K562 (cell line): ENCODE results near the gene AQP9. TPM values are rescaled to one million over a fixed set of nuclear protein-coding genes. Genes with fewer than 3 reads are reported as not detected.

Source experiments
- ADNP ChIP-seq: fragments of 200-800 bp; sonication (Bioruptor generic); IDR thresholded peaks from 2 replicates; pipeline ENCODE4 v1.6.1; 2016; ENCODE audit warnings: missing genetic modification characterization, missing compliant biosample characterization
- CBFA2T2 ChIP-seq: fragments of 450-650 bp; conservative IDR thresholded peaks from 2 replicates; pipeline ENCODE4 v1.6.1; 2017; ENCODE audit warnings: mild to moderate bottlenecking
- CEBPG ChIP-seq, 3 experiments: fragments of 200-800 bp in 1 of 3; sonication (Bioruptor generic) in 1 of 3; sonication (generic) in 1 of 3; formaldehyde crosslinking in 1 of 3; IDR thresholded peaks in 2 of 3; conservative IDR thresholded peaks in 1 of 3; 2 replicates each; pipeline versions ENCODE4 v1.6.1 to v1.8.0; 2016 to 2022; ENCODE audit warnings: missing compliant biosample characterization in 2 of 3, missing genetic modification characterization in 2 of 3, mild to moderate bottlenecking in 1 of 3, missing genetic modification reagents in 1 of 3
- EGR1 ChIP-seq: fragments of 450-650 bp; conservative IDR thresholded peaks from 2 replicates; pipeline ENCODE4 v1.6.1; 2017; ENCODE audit warnings: mild to moderate bottlenecking
- FOXA3 ChIP-seq, 2 experiments: fragments of 450-650 bp in 1 of 2; sonication (generic) in 1 of 2; formaldehyde crosslinking; IDR thresholded peaks in 1 of 2; conservative IDR thresholded peaks in 1 of 2; 2 replicates each; pipeline versions ENCODE4 v1.4.0 to v1.8.0; 2020 to 2022; ENCODE audit warnings: mild to moderate bottlenecking in 2 of 2, missing genetic modification reagents in 1 of 2
- GATA2 ChIP-seq: sonication (generic); formaldehyde crosslinking; IDR thresholded peaks from 2 replicates; pipeline ENCODE4 v1.4.0; 2020; ENCODE audit warnings: mild to moderate bottlenecking, missing genetic modification reagents
- GATAD2A ChIP-seq: fragments of 450-650 bp; IDR thresholded peaks from 2 replicates; pipeline ENCODE4 v1.6.1; 2017
- JUN ChIP-seq, 2 experiments: sonication (generic) in 1 of 2; formaldehyde crosslinking in 1 of 2; IDR thresholded peaks; 2 replicates each; pipeline versions ENCODE4 v1.6.1 to v1.8.0; 2012 to 2022; ENCODE audit warnings: borderline replicate concordance in 2 of 2, mild to moderate bottlenecking in 2 of 2, improper control_type of control experiment in 1 of 2, low read depth in 1 of 2, low read length in 1 of 2, missing genetic modification reagents in 1 of 2
- MEIS2 ChIP-seq: fragments of 450-650 bp; IDR thresholded peaks from 2 replicates; pipeline ENCODE4 v1.6.1; 2014; ENCODE audit warnings: mild to moderate bottlenecking; ENCODE audit not compliant: partially characterized antibody
- NONO ChIP-seq, 2 experiments: fragments of 200-400 bp in 1 of 2; fragments of 450-650 bp in 1 of 2; formaldehyde crosslinking in 1 of 2; IDR thresholded peaks; 2 replicates each; pipeline ENCODE4 v1.6.1; 2017; ENCODE audit warnings: low read depth in 2 of 2, mild to moderate bottlenecking in 2 of 2, moderate library complexity in 2 of 2, low read length in 1 of 2
- RFX5 ChIP-seq: IDR thresholded peaks from 2 replicates; pipeline ENCODE4 v1.6.1; 2011; ENCODE audit warnings: low read depth, mild to moderate bottlenecking, improper control_type of control experiment, low read length
- SMARCA5 ChIP-seq: fragments of 450-650 bp; IDR thresholded peaks from 2 replicates; pipeline ENCODE4 v1.6.1; 2016
- TAL1 ChIP-seq: fragments of 450-650 bp; IDR thresholded peaks from 2 replicates; pipeline ENCODE4 v1.6.1; 2016; ENCODE audit warnings: mild to moderate bottlenecking
- TCF3 ChIP-seq: sonication (generic); formaldehyde crosslinking; IDR thresholded peaks from 2 replicates; pipeline ENCODE4 v1.4.0; 2020; ENCODE audit warnings: mild to moderate bottlenecking, missing genetic modification reagents
- ZNF121 ChIP-seq: sonication (generic); formaldehyde crosslinking; conservative IDR thresholded peaks from 2 replicates; pipeline ENCODE4 v1.8.0; 2022; ENCODE audit warnings: missing genetic modification reagents
- ZNF408 ChIP-seq: fragments of 250-450 bp; sonication (Bioruptor Pico); IDR thresholded peaks from 2 replicates; pipeline ENCODE4 v1.4.0; 2020; ENCODE audit warnings: low read depth, mild to moderate bottlenecking, moderate library complexity
- polyA plus RNA-seq, 8 experiments: library from polyadenylated mRNA; depleted of rRNA in 4 of 8; stranded (reverse) in 5 of 8; unstranded in 3 of 8; fragments of >200 nt; fragmentation: Nextera tagmentation in 2 of 8; fragmentation: Illumina TruSeq in 1 of 8; extraction: Ambion mirVana in 2 of 8; extraction: Trizol in 1 of 8; gene quantifications; 2 replicates each; pipeline versions ENCODE4 v1.2.1 to v1.2.3, GENCODE V29; 2011 to 2014; ENCODE audit warnings: inconsistent platforms in 1 of 8, missing spikeins in 1 of 8
- total RNA-seq, 7 experiments: library from RNA; depleted of rRNA in 6 of 7; stranded (reverse); fragments of >200 nt in 6 of 7; fragmentation: Illumina TruSeq in 2 of 7; extraction: Trizol in 2 of 7; gene quantifications; 2 replicates each; pipeline versions ENCODE4 v1.2.1 to v1.2.3, GENCODE V29; 2011 to 2021; ENCODE audit warnings: low replicate concordance in 1 of 7
- TF ChIP-seq, protein P1 (sequence below): IDR thresholded peaks from 3 replicates; pipeline ENCODE4 v1.6.1; 2011; ENCODE audit warnings: borderline replicate concordance, mild to moderate bottlenecking, moderate library complexity; ENCODE audit not compliant: insufficient read length; ENCODE audit errors: extremely low read depth
- TF ChIP-seq, protein P2 (sequence below): fragments of 450-650 bp; IDR thresholded peaks from 2 replicates; pipeline ENCODE4 v1.6.1; 2017; ENCODE audit warnings: antibody characterized with exemption, mild to moderate bottlenecking
- TF ChIP-seq, protein P3 (sequence below), 2 experiments: fragments of 450-650 bp in 1 of 2; sonication (generic) in 1 of 2; formaldehyde crosslinking in 1 of 2; IDR thresholded peaks in 1 of 2; conservative IDR thresholded peaks in 1 of 2; 2 replicates each; pipeline versions ENCODE4 v1.6.1 to v1.8.1; 2016 to 2023; ENCODE audit warnings: mild to moderate bottlenecking in 2 of 2, moderate library complexity in 2 of 2, inconsistent platforms in 1 of 2, missing genetic modification reagents in 1 of 2

AQP9 gene
- total and polyA plus RNA-seq, 9 of the 15 experiments (the other 6 are each of a cell fraction or from before 2014, with no cell fraction given) = 0.04 to 0.33 (median 0.07) TPM; not detected in 4

DNA sequence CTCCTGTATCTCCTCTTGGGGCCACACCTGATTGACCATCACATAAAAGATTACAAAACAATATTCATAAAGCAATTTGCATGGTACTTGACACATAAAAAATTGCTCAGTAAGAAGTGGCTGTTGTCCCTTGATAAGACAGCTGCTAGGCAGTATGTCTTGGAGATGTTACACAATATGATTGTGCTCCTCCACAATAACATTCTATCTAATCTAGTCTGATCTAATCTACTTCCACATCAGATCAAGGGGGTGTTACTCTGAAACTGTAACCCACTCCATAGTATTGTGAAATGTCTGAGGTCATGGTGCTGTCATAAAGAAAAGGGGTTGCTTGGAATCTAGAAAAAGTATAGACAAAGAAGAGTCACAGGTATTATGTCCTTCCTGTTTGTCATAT, 23.4 kb upstream of the AQP9 start (continued):
- no peak for TF ChIP-seq RFX5
- TF ChIP-seq GATAD2A = 0 out of 2 replicates have a peak, but pooled peaks have one; percentile 56
- no peak for TF ChIP-seq ZNF408 (CRISPR knock-in tag)
- TF ChIP-seq TAL1 = peak; percentile 79
- peak; percentile 86 for TF ChIP-seq TCF3 (CRISPR knock-in tag)
- TF ChIP-seq JUN (IDR thresholded peaks at IDR 0.05; ENCODE audit: borderline replicate concordance, low read depth, low read length) = 0 out of 2 replicates have a peak, but pooled peaks have one; percentile 8
- no peak for TF ChIP-seq JUN (CRISPR knock-in tag; IDR thresholded peaks at IDR 0.05; ENCODE audit: borderline replicate concordance)
- peak; percentile 82 for TF ChIP-seq MEIS2
- TF ChIP-seq, protein P1, sequence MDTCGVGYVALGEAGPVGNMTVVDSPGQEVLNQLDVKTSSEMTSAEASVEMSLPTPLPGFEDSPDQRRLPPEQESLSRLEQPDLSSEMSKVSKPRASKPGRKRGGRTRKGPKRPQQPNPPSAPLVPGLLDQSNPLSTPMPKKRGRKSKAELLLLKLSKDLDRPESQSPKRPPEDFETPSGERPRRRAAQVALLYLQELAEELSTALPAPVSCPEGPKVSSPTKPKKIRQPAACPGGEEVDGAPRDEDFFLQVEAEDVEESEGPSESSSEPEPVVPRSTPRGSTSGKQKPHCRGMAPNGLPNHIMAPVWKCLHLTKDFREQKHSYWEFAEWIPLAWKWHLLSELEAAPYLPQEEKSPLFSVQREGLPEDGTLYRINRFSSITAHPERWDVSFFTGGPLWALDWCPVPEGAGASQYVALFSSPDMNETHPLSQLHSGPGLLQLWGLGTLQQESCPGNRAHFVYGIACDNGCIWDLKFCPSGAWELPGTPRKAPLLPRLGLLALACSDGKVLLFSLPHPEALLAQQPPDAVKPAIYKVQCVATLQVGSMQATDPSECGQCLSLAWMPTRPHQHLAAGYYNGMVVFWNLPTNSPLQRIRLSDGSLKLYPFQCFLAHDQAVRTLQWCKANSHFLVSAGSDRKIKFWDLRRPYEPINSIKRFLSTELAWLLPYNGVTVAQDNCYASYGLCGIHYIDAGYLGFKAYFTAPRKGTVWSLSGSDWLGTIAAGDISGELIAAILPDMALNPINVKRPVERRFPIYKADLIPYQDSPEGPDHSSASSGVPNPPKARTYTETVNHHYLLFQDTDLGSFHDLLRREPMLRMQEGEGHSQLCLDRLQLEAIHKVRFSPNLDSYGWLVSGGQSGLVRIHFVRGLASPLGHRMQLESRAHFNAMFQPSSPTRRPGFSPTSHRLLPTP = no peak
- peak; percentile 61; the same call in 1 of the 2 replicates for TF ChIP-seq CEBPG (CRISPR knock-in tag; IDR thresholded peaks at IDR 0.05)
- peak; percentile 90 to 93 for TF ChIP-seq CEBPG (tag; conservative IDR thresholded peaks at IDR 0.05 in 1 of 2, IDR thresholded peaks at IDR 0.05 in 1 of 2)
- TF ChIP-seq, protein P2, sequence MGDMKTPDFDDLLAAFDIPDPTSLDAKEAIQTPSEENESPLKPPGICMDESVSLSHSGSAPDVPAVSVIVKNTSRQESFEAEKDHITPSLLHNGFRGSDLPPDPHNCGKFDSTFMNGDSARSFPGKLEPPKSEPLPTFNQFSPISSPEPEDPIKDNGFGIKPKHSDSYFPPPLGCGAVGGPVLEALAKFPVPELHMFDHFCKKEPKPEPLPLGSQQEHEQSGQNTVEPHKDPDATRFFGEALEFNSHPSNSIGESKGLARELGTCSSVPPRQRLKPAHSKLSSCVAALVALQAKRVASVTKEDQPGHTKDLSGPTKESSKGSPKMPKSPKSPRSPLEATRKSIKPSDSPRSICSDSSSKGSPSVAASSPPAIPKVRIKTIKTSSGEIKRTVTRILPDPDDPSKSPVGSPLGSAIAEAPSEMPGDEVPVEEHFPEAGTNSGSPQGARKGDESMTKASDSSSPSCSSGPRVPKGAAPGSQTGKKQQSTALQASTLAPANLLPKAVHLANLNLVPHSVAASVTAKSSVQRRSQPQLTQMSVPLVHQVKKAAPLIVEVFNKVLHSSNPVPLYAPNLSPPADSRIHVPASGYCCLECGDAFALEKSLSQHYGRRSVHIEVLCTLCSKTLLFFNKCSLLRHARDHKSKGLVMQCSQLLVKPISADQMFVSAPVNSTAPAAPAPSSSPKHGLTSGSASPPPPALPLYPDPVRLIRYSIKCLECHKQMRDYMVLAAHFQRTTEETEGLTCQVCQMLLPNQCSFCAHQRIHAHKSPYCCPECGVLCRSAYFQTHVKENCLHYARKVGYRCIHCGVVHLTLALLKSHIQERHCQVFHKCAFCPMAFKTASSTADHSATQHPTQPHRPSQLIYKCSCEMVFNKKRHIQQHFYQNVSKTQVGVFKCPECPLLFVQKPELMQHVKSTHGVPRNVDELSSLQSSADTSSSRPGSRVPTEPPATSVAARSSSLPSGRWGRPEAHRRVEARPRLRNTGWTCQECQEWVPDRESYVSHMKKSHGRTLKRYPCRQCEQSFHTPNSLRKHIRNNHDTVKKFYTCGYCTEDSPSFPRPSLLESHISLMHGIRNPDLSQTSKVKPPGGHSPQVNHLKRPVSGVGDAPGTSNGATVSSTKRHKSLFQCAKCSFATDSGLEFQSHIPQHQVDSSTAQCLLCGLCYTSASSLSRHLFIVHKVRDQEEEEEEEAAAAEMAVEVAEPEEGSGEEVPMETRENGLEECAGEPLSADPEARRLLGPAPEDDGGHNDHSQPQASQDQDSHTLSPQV = no peak
- peak; percentile 81 for TF ChIP-seq GATA2
- peak; percentile 75 for TF ChIP-seq CBFA2T2
- TF ChIP-seq EGR1 = 0 out of 2 replicates have a peak, but pooled peaks have one; percentile 22
- TF ChIP-seq NONO (IDR thresholded peaks at IDR 0.05; ENCODE audit: low read depth in 2 of 2, low read length in 1 of 2) = 0 out of 4 replicates have a peak, but pooled peaks of 1 of the 2 experiments have one; percentile 36
- 0 out of 4 replicates have a peak, but pooled peaks of 1 of the 2 experiments have one; percentile 5 for TF ChIP-seq FOXA3 (CRISPR knock-in tag; conservative IDR thresholded peaks at IDR 0.05 in 1 of 2, IDR thresholded peaks at IDR 0.05 in 1 of 2)
- TF ChIP-seq, protein P3, sequence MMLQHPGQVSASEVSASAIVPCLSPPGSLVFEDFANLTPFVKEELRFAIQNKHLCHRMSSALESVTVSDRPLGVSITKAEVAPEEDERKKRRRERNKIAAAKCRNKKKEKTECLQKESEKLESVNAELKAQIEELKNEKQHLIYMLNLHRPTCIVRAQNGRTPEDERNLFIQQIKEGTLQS (IDR thresholded peaks at IDR 0.05) = peak; percentile 51; the same call in 1 of the 2 replicates
- TF ChIP-seq, protein P3 (CRISPR knock-in tag; conservative IDR thresholded peaks at IDR 0.05) = no peak
- no peak for TF ChIP-seq SMARCA5
- TF ChIP-seq ZNF121 (CRISPR knock-in tag) = no peak
- no peak for TF ChIP-seq ADNP (tag)
